Measurements from ENCODE around the gene PTPRD.

Gene PTPRD

GRCh38 chr9:8332331-8332650 lies 2280.5 kb downstream of the PTPRD start:
- DNase-seq (ENCODE audit: low read depth), result no peak

- no peak for DNase-seq (ENCODE audit: low read depth)
Observed at GRCh38 chr9:8331507-8332330, 2281.1 kb downstream of the PTPRD start.

GRCh38 chr9:8329561-8330283 lies 2283.1 kb downstream of the PTPRD start:
- DNase-seq (ENCODE audit: low read depth), result no peak

- no peak for DNase-seq (ENCODE audit: low read depth)
Observed at GRCh38 chr9:8315211-8315610, 2297.6 kb downstream of the PTPRD start.

GRCh38 chr9:8309258-8309657 lies 2303.5 kb downstream of the PTPRD start:
- no peak for DNase-seq (ENCODE audit: low read depth)

- DNase-seq (ENCODE audit: low read depth), result no peak
Observed at GRCh38 chr9:8304720-8305119, 2308.1 kb downstream of the PTPRD start.

- no peak for DNase-seq (ENCODE audit: low read depth)
Observed at GRCh38 chr9:8301296-8301695, 2311.5 kb downstream of the PTPRD start.

GRCh38 chr9:8297047-8297446 lies 2315.8 kb downstream of the PTPRD start:
- DNase-seq (ENCODE audit: low read depth), result no peak

GRCh38 chr9:8292657-8293056 lies 2320.1 kb downstream of the PTPRD start:
- DNase-seq (ENCODE audit: low read depth), result no peak

- DNase-seq (ENCODE audit: low read depth), result no peak
Observed at GRCh38 chr9:8289681-8290080, 2323.1 kb downstream of the PTPRD start.

- DNase-seq (ENCODE audit: low read depth), result no peak
Observed at GRCh38 chr9:8287970-8288369, 2324.8 kb downstream of the PTPRD start.

- DNase-seq (ENCODE audit: low read depth), result no peak
Observed at GRCh38 chr9:8287501-8287900, 2325.3 kb downstream of the PTPRD start.

GRCh38 chr9:8284884-8285283 lies 2327.9 kb downstream of the PTPRD start:
- DNase-seq (ENCODE audit: low read depth), result no peak

GRCh38 chr9:8282535-8282934 lies 2330.3 kb downstream of the PTPRD start:
- DNase-seq (ENCODE audit: low read depth), result no peak

- no peak for DNase-seq (ENCODE audit: low read depth)
Observed at GRCh38 chr9:8280811-8281210, 2332.0 kb downstream of the PTPRD start.

- DNase-seq (ENCODE audit: low read depth), result no peak
Observed at GRCh38 chr9:8278048-8278447, 2334.8 kb downstream of the PTPRD start.

GRCh38 chr9:8270235-8270634 lies 2342.6 kb downstream of the PTPRD start:
- no peak for DNase-seq (ENCODE audit: low read depth)

- no peak for DNase-seq (ENCODE audit: low read depth)
Observed at GRCh38 chr9:8268881-8269280, 2343.9 kb downstream of the PTPRD start.

- no peak for DNase-seq (ENCODE audit: low read depth)
Observed at GRCh38 chr9:8268216-8268878, 2344.5 kb downstream of the PTPRD start.

- DNase-seq (ENCODE audit: low read depth), result no peak
Observed at GRCh38 chr9:8267636-8268035, 2345.2 kb downstream of the PTPRD start.

- no peak for DNase-seq (ENCODE audit: low read depth)
Observed at GRCh38 chr9:8266861-8267260, 2345.9 kb downstream of the PTPRD start.

- no peak for DNase-seq (ENCODE audit: low read depth)
Observed at GRCh38 chr9:8265281-8265680, 2347.5 kb downstream of the PTPRD start.
